HCT116 (cell line): ENCODE data around the gene LRAT. TPM values are rescaled to one million over a fixed set of nuclear protein-coding genes. Genes with fewer than 3 reads are reported as not detected.

Experiments
- ATAC-seq: fragments of 200-7000 bp; cut with Tn5 transposase; 2 replicates; pipeline ENCODE4 v1.9.1; 2020; ENCODE audit warnings: mild to moderate bottlenecking, moderate library complexity
- BruUV-seq: library from RNA; stranded (reverse); fragments of 400-500 nt; replicated peaks from 2 replicates; lab custom pipeline; 2021; lab: Mats Ljungman, UMichigan
- CTCF ChIA-PET: fragments of 300-600 bp; sonication (Branson Sonifier 250); formaldehyde crosslinking; loops from one replicate; lab custom pipeline; 2021; ENCODE audit warnings: antibody characterized with exemption; lab: Charles Lee
- POLR2A ChIA-PET: fragments of 300-600, 350-600 bp; sonication (Branson Sonifier 250); formaldehyde crosslinking; loops from one replicate; lab custom pipeline; 2021; ENCODE audit warnings: antibody characterized with exemption; lab: Charles Lee
- RAD21 ChIA-PET, 2 experiments: fragments of 300-600 bp; sonication (Branson Sonifier 250); formaldehyde crosslinking; loops; one replicate each; lab custom pipeline; 2023; ENCODE audit warnings: low total read pairs in 2 of 2; ENCODE audit not compliant: uncharacterized antibody in 2 of 2, unreplicated experiment in 2 of 2, low non-redundant PET in 1 of 2; lab: Charles Lee
- DNase-seq: peaks from one replicate; pipeline ENCODE4 v3.0.0-alpha.2; 2010; ENCODE audit warnings: low read depth, low spot score
- H2AFZ ChIP-seq: fragments of 200-600 bp; shearing (Covaris generic), sonication (generic); 2 replicates; pipeline ENCODE4 v1.6.1; 2017; ENCODE audit warnings: low read depth, mixed run types, mixed read lengths, antibody characterized with exemption, low read length; ENCODE audit not compliant: poor library complexity, severe bottlenecking
- H3K27ac ChIP-seq: 2 replicates; pipeline ENCODE4 v1.5.1; 2012; ENCODE audit warnings: low read depth, low read length
- H3K27me3 ChIP-seq: fragments of 200-600 bp; sonication (generic); 2 replicates; pipeline ENCODE4 v1.6.1; 2016; ENCODE audit warnings: mixed run types, low read length, mixed read lengths; ENCODE audit not compliant: insufficient read depth
- H3K36me3 ChIP-seq, 2 experiments: fragments of 200-500 bp in 1 of 2; fragments of 200-600 bp in 1 of 2; sonication (Bioruptor generic) in 1 of 2; sonication (generic) in 1 of 2; 2 replicates each; pipeline versions ENCODE4 v1.5.1 to v1.6.1; 2014 to 2016; ENCODE audit warnings: low read length in 2 of 2, inconsistent platforms in 1 of 2, mixed read lengths in 1 of 2, mixed run types in 1 of 2; ENCODE audit not compliant: insufficient read depth in 2 of 2, control insufficient read depth in 1 of 2
- H3K4me1 ChIP-seq, 2 experiments: fragments of 200-600 bp in 1 of 2; sonication (generic) in 1 of 2; 2 replicates each; pipeline versions ENCODE4 v1.5.1 to v1.6.1; 2012 to 2017; ENCODE audit warnings: low read length in 2 of 2, inconsistent platforms in 1 of 2, mild to moderate bottlenecking in 1 of 2, mixed read lengths in 1 of 2, mixed run types in 1 of 2, moderate library complexity in 1 of 2; ENCODE audit not compliant: insufficient read depth in 2 of 2, control insufficient read depth in 1 of 2
- H3K4me2 ChIP-seq: fragments of 200-600 bp; sonication (generic); 2 replicates; pipeline ENCODE4 v1.6.1; 2017; ENCODE audit warnings: mixed run types, low read length, mixed read lengths
- H3K4me3 ChIP-seq, 2 experiments: fragments of 200-600 bp in 1 of 2; sonication (generic) in 1 of 2; replicated peaks in 1 of 2; 2 replicates each; pipeline ENCODE4 v1.5.1; 2011 to 2016; ENCODE audit warnings: low read length in 2 of 2, control low read depth in 1 of 2, low read depth in 1 of 2, mild to moderate bottlenecking in 1 of 2, mixed read lengths in 1 of 2, mixed run types in 1 of 2
- H3K79me2 ChIP-seq: fragments of 200-600 bp; sonication (generic); 2 replicates; pipeline ENCODE4 v1.6.1; 2017; ENCODE audit warnings: mild to moderate bottlenecking, mixed run types, low read length, moderate library complexity, mixed read lengths; ENCODE audit not compliant: insufficient read depth
- H3K9ac ChIP-seq: fragments of 200-600 bp; sonication (generic); 2 replicates; pipeline ENCODE4 v1.6.1; 2016; ENCODE audit warnings: low read length, mixed read lengths
- H3K9me2 ChIP-seq: fragments of 200-600 bp; sonication (generic), shearing (Covaris generic); 2 replicates; pipeline ENCODE4 v1.6.1; 2017; ENCODE audit warnings: mixed run types, mild to moderate bottlenecking, moderate library complexity; ENCODE audit not compliant: insufficient read depth
- H3K9me3 ChIP-seq, 2 experiments: fragments of 200-500 bp in 1 of 2; fragments of 200-600 bp in 1 of 2; sonication (Bioruptor generic) in 1 of 2; sonication (generic) in 1 of 2; 2 replicates each; pipeline ENCODE4 v1.6.1; 2014 to 2017; ENCODE audit warnings: low read length in 2 of 2, mixed read lengths in 2 of 2, inconsistent platforms in 1 of 2, low read depth in 1 of 2, mild to moderate bottlenecking in 1 of 2, mixed run types in 1 of 2, moderate library complexity in 1 of 2; ENCODE audit not compliant: control insufficient read depth in 1 of 2, insufficient read depth in 1 of 2
- H4K20me1 ChIP-seq: fragments of 200-600 bp; sonication (generic), shearing (Covaris generic); 2 replicates; pipeline ENCODE4 v1.6.1; 2017; ENCODE audit warnings: mixed run types, mild to moderate bottlenecking, moderate library complexity; ENCODE audit not compliant: insufficient read depth
- CEBPB ChIP-seq: IDR thresholded peaks from 2 replicates; pipeline ENCODE4 v1.6.1; 2012; ENCODE audit warnings: low read depth
- EZH2 ChIP-seq: fragments of 200-600 bp; sonication (generic); IDR thresholded peaks from 2 replicates; pipeline ENCODE4 v1.6.1; 2017; ENCODE audit warnings: antibody characterized with exemption, mixed run types
- EZH2phosphoT487 ChIP-seq: fragments of 200-600 bp; IDR thresholded peaks from 2 replicates; pipeline ENCODE4 v1.6.1; 2018; ENCODE audit warnings: antibody characterized with exemption, borderline replicate concordance
- JUND ChIP-seq: IDR thresholded peaks from 2 replicates; pipeline ENCODE4 v1.6.1; 2012
- POLR2AphosphoS5 ChIP-seq: IDR thresholded peaks from 2 replicates; pipeline ENCODE4 v1.6.1; 2011; ENCODE audit warnings: mild to moderate bottlenecking, low read depth, low read length, moderate library complexity
- SRF ChIP-seq: IDR thresholded peaks from 2 replicates; pipeline ENCODE4 v1.6.1; 2012; ENCODE audit warnings: low read depth
- YY1 ChIP-seq: IDR thresholded peaks from 2 replicates; pipeline ENCODE4 v1.6.1; 2011; ENCODE audit warnings: low read length, low read depth, moderate library complexity, mild to moderate bottlenecking; ENCODE audit not compliant: insufficient replicate concordance; ENCODE audit errors: extremely low read depth
- ZFX ChIP-seq: fragments of 450-650 bp; IDR thresholded peaks from 2 replicates; pipeline ENCODE4 v1.6.1; 2017
- ZNF274 ChIP-seq: fragments of 200-500 bp; sonication (Bioruptor generic); IDR thresholded peaks from 2 replicates; pipeline ENCODE4 v1.6.1; 2014; ENCODE audit warnings: mild to moderate bottlenecking, low read depth, low read length, inconsistent platforms
- intact Hi-C: fragments of 100-400 bp; cut with micrococcal nuclease; formaldehyde crosslinking; loops from 2 replicates; pipeline ENCODE4 v1.10.0; 2022
- total RNA-seq: library from RNA; stranded (reverse); gene quantifications from one replicate; pipeline ENCODE4 v1.2.1, GENCODE V29; 2021; ENCODE audit not compliant: unreplicated experiment
- TF ChIP-seq, protein P1 (sequence below), 3 experiments: fragments of 200-600 bp in 1 of 3; sonication (generic) in 1 of 3; IDR thresholded peaks in 2 of 3; conservative IDR thresholded peaks in 1 of 3; 2 replicates each; pipeline ENCODE4 v1.5.1; 2012 to 2017; ENCODE audit warnings: low read depth in 2 of 3, low read length in 2 of 3, antibody characterized with exemption in 1 of 3, borderline replicate concordance in 1 of 3, control low read depth in 1 of 3, mild to moderate bottlenecking in 1 of 3, mixed read lengths in 1 of 3, mixed run types in 1 of 3, moderate library complexity in 1 of 3; ENCODE audit not compliant: insufficient read depth in 1 of 3

The LRAT gene
- total RNA-seq, 1 experiment from 2014 or later, result 3.8 TPM

- no peaks in the 10 kb centered on the region for H3K79me2 ChIP-seq
- no peak overlapping the region for H3K27ac ChIP-seq
- H3K4me3 ChIP-seq, result no peak overlapping the region
- H3K9me3 ChIP-seq, result no peaks in the 10 kb centered on the region
- TF ChIP-seq POLR2AphosphoS5 (no peak), JUND (no peak), CEBPB (no peak), EZH2 (no peak), ZNF274 (no peak), ZFX (no peak), YY1 (no peak), SRF (no peak), EZH2phosphoT487 (no peak)
- TF ChIP-seq, protein P1, sequence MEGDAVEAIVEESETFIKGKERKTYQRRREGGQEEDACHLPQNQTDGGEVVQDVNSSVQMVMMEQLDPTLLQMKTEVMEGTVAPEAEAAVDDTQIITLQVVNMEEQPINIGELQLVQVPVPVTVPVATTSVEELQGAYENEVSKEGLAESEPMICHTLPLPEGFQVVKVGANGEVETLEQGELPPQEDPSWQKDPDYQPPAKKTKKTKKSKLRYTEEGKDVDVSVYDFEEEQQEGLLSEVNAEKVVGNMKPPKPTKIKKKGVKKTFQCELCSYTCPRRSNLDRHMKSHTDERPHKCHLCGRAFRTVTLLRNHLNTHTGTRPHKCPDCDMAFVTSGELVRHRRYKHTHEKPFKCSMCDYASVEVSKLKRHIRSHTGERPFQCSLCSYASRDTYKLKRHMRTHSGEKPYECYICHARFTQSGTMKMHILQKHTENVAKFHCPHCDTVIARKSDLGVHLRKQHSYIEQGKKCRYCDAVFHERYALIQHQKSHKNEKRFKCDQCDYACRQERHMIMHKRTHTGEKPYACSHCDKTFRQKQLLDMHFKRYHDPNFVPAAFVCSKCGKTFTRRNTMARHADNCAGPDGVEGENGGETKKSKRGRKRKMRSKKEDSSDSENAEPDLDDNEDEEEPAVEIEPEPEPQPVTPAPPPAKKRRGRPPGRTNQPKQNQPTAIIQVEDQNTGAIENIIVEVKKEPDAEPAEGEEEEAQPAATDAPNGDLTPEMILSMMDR (IDR thresholded peaks at IDR 0.05 in 2 of 3, conservative IDR thresholded peaks at IDR 0.05 in 1 of 3; ENCODE audit: borderline replicate concordance in 1 of 3, insufficient read depth in 1 of 3, low read depth in 2 of 3, low read length in 2 of 3), result no peak
- H3K4me1 ChIP-seq, result peaks cover 4 to 19% of the 10 kb centered on the region in 2 experiments; a peak in 3 of 4 replicates
- RAD21 ChIA-PET, result no interaction called here
- ATAC-seq (no peak), DNase-seq (no peak)
- H3K9me2 ChIP-seq, result 0 out of 2 replicates have a peak, but pooled peaks cover 4% of the 10 kb centered on the region
- H2AFZ ChIP-seq, result no peak overlapping the region
- intact Hi-C loops, result no loop called here
- POLR2A ChIA-PET, result no interaction called here
- no peak overlapping the region for H3K4me2 ChIP-seq
- no peaks in the 10 kb centered on the region for H3K36me3 ChIP-seq
- H4K20me1 ChIP-seq, result no peaks in the 10 kb centered on the region
- no peaks in the 10 kb centered on the region for H3K27me3 ChIP-seq
- H3K9ac ChIP-seq, result no peak overlapping the region
- BruUV-seq, result no TSS peak
- CTCF ChIA-PET, result interaction anchor here (1.0 kb wide), 1 partner anchor 8 kb away, joined by 3 read pairs; no protein-coding TSS in a partner anchor
Measured at GRCh38 chr4:154714339-154715040, 29.3 kb upstream of the LRAT start.
